WTC11 (cell line): ENCODE measurements around the gene ZMIZ1.

Experiments used
- ATF1 ChIP-seq: sonication (generic); formaldehyde crosslinking; IDR thresholded peaks from 2 replicates; pipeline ENCODE4 v1.8.1; 2023; ENCODE audit warnings: mild to moderate bottlenecking, moderate library complexity, missing genetic modification reagents
- E2F5 ChIP-seq: sonication (generic); formaldehyde crosslinking; IDR thresholded peaks from 2 replicates; pipeline ENCODE4 v1.8.1; 2022; ENCODE audit warnings: mild to moderate bottlenecking, moderate library complexity, missing genetic modification reagents
- MAX ChIP-seq: sonication (generic); formaldehyde crosslinking; IDR thresholded peaks from 2 replicates; pipeline ENCODE4 v1.8.0; 2022; ENCODE audit warnings: mild to moderate bottlenecking, missing genetic modification reagents
- SP1 ChIP-seq: sonication (generic); formaldehyde crosslinking; conservative IDR thresholded peaks from 2 replicates; pipeline ENCODE4 v1.8.1; 2022; ENCODE audit warnings: missing genetic modification reagents
- TCF7 ChIP-seq: sonication (generic); formaldehyde crosslinking; IDR thresholded peaks from 2 replicates; pipeline ENCODE4 v1.8.0; 2022; ENCODE audit warnings: mild to moderate bottlenecking, low read depth, missing genetic modification reagents, moderate library complexity
- ZNF138 ChIP-seq: sonication (generic); formaldehyde crosslinking; conservative IDR thresholded peaks from 2 replicates; pipeline ENCODE4 v1.8.1; 2022; ENCODE audit warnings: mild to moderate bottlenecking, moderate library complexity, missing genetic modification reagents
- ZNF317 ChIP-seq: sonication (generic); formaldehyde crosslinking; IDR thresholded peaks from 2 replicates; pipeline ENCODE4 v1.8.1; 2023; ENCODE audit warnings: low read depth, mild to moderate bottlenecking, moderate library complexity, missing genetic modification reagents, borderline replicate concordance
- TF ChIP-seq, protein P1 (sequence below): fragments of 250-450 bp; sonication (Bioruptor Pico); IDR thresholded peaks from 2 replicates; pipeline ENCODE4 v1.8.0; 2021; ENCODE audit warnings: mild to moderate bottlenecking
- TF ChIP-seq, protein P2 (sequence below): fragments of 200-600 bp; IDR thresholded peaks from 2 replicates; pipeline ENCODE4 v1.8.0; 2022; ENCODE audit warnings: antibody characterized with exemption
- TF ChIP-seq, protein P3 (sequence below): sonication (generic); formaldehyde crosslinking; IDR thresholded peaks from 2 replicates; pipeline ENCODE4 v1.8.0; 2022; ENCODE audit warnings: mild to moderate bottlenecking, missing genetic modification reagents

GRCh38 chr10:79298403-79299244, 229.9 kb downstream of the ZMIZ1 start:
- TF ChIP-seq, protein P1, sequence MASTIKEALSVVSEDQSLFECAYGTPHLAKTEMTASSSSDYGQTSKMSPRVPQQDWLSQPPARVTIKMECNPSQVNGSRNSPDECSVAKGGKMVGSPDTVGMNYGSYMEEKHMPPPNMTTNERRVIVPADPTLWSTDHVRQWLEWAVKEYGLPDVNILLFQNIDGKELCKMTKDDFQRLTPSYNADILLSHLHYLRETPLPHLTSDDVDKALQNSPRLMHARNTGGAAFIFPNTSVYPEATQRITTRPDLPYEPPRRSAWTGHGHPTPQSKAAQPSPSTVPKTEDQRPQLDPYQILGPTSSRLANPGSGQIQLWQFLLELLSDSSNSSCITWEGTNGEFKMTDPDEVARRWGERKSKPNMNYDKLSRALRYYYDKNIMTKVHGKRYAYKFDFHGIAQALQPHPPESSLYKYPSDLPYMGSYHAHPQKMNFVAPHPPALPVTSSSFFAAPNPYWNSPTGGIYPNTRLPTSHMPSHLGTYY (CRISPR knock-in tag): no peak
- TF ChIP-seq E2F5 (CRISPR knock-in tag) (no peak), ATF1 (CRISPR knock-in tag) (no peak), SP1 (CRISPR knock-in tag) (no peak), MAX (no peak), TCF7 (CRISPR knock-in tag) (no peak), ZNF138 (CRISPR knock-in tag) (no peak), ZNF317 (CRISPR knock-in tag) (no peak)
- TF ChIP-seq, protein P2, sequence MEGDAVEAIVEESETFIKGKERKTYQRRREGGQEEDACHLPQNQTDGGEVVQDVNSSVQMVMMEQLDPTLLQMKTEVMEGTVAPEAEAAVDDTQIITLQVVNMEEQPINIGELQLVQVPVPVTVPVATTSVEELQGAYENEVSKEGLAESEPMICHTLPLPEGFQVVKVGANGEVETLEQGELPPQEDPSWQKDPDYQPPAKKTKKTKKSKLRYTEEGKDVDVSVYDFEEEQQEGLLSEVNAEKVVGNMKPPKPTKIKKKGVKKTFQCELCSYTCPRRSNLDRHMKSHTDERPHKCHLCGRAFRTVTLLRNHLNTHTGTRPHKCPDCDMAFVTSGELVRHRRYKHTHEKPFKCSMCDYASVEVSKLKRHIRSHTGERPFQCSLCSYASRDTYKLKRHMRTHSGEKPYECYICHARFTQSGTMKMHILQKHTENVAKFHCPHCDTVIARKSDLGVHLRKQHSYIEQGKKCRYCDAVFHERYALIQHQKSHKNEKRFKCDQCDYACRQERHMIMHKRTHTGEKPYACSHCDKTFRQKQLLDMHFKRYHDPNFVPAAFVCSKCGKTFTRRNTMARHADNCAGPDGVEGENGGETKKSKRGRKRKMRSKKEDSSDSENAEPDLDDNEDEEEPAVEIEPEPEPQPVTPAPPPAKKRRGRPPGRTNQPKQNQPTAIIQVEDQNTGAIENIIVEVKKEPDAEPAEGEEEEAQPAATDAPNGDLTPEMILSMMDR: no peak
- TF ChIP-seq, protein P3, sequence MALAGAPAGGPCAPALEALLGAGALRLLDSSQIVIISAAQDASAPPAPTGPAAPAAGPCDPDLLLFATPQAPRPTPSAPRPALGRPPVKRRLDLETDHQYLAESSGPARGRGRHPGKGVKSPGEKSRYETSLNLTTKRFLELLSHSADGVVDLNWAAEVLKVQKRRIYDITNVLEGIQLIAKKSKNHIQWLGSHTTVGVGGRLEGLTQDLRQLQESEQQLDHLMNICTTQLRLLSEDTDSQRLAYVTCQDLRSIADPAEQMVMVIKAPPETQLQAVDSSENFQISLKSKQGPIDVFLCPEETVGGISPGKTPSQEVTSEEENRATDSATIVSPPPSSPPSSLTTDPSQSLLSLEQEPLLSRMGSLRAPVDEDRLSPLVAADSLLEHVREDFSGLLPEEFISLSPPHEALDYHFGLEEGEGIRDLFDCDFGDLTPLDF (CRISPR knock-in tag): no peak
